Parathyroid adenoma (tissue), 2 donors: Measurements from ENCODE around the gene MT1X.
A peak's percentile ranks its signal among the peaks of the same experiment; 100 is the strongest.

ENCODE experiments used
- H2AFZ ChIP-seq: fragments of 300-600 bp; sonication (generic); one replicate; pipeline ENCODE4 v1.7.0; 2017; ENCODE audit warnings: antibody characterized with exemption, mild to moderate bottlenecking
- H3K27ac ChIP-seq: fragments of 300-600 bp; sonication (generic); one replicate; pipeline ENCODE4 v1.7.0; 2017
- H3K27me3 ChIP-seq: fragments of 300-600 bp; sonication (generic); one replicate; pipeline ENCODE4 v1.7.0; 2017; ENCODE audit warnings: low read length; ENCODE audit not compliant: control insufficient read depth, insufficient read depth
- H3K36me3 ChIP-seq: fragments of 300-600 bp; sonication (generic); one replicate; pipeline ENCODE4 v1.7.0; 2017; ENCODE audit warnings: low read length; ENCODE audit not compliant: control insufficient read depth, insufficient read depth
- H3K4me1 ChIP-seq: fragments of 300-600 bp; sonication (generic); one replicate; pipeline ENCODE4 v1.7.0; 2017; ENCODE audit warnings: control low read depth
- H3K4me2 ChIP-seq: fragments of 300-600 bp; sonication (generic); one replicate; pipeline ENCODE4 v1.7.0; 2017; ENCODE audit warnings: low read length
- H3K4me3 ChIP-seq: fragments of 300-600 bp; sonication (generic); one replicate; pipeline ENCODE4 v1.7.0; 2017; ENCODE audit warnings: low read depth, low read length
- H3K79me2 ChIP-seq: fragments of 300-600 bp; sonication (generic); one replicate; pipeline ENCODE4 v1.7.0; 2017; ENCODE audit warnings: control low read depth
- H3K9ac ChIP-seq: fragments of 300-600 bp; sonication (generic); one replicate; pipeline ENCODE4 v1.7.0; 2017; ENCODE audit warnings: mild to moderate bottlenecking
- H3K9me3 ChIP-seq: fragments of 300-600 bp; sonication (generic); one replicate; pipeline ENCODE4 v1.7.0; 2017; ENCODE audit warnings: low read length; ENCODE audit not compliant: control insufficient read depth
- TF ChIP-seq, protein P1 (sequence below): fragments of 300-600 bp; sonication (generic); IDR thresholded peaks from one replicate; pipeline ENCODE4 v1.7.0; 2017; ENCODE audit warnings: antibody characterized with exemption, mild to moderate bottlenecking
- donor health status: primary hyperparathyroidism.

MT1X gene

DNA sequence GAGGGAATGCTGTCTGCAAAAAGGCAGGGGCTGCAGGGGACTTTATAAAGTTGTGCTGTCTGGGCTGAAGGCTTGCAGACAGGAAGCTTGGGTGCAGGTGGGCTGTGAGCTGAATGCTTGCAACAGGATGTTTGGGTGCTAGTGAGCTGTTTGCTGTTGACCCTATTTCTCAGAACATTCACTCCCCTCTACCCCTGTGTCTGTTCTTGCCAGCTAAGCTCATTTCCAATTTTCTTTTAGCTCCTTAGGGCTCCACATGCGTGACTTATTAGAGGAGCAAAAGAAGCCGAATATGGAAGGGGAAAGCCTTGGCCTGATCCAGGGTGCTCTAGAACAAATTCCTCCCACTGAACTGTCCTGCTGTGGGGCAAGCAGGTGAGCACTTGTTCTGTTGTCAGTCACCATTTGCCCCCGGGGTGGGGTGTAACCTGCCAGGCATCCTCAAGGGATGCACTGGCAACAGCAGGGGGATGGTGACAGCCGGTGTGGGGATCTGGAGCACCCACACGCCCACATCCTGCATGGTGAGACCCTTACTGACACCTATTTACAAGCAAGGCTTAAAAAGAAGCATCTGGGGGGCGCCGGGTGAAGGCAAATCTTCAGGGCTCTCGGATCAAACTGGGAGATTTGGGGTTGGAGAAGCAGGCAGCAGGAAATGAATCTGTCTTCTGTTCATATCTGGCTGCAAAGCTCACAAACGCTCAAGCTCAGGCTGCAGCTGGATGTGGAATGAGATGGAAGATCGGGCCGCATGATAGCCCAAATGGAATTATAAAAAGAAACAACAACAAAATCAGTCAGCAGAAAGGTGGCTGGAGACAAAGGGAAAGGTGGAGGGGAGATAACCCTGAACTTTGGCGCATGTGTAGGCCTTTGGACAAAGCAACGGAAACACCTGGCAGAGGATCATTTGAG, 26.5 kb downstream of the MT1X start:
- no peak overlapping the region for H3K4me3 ChIP-seq
- no peaks in the 10 kb centered on the region for H3K9me3 ChIP-seq
- H3K9ac ChIP-seq, result no peak overlapping the region
- H3K79me2 ChIP-seq, result no peaks in the 10 kb centered on the region
- H3K4me2 ChIP-seq, result no peak overlapping the region
- peak overlapping the region; percentile 82 for H3K27ac ChIP-seq
- H3K36me3 ChIP-seq, result no peaks in the 10 kb centered on the region
- H2AFZ ChIP-seq, result peak overlapping the region; percentile 64
- TF ChIP-seq, protein P1, sequence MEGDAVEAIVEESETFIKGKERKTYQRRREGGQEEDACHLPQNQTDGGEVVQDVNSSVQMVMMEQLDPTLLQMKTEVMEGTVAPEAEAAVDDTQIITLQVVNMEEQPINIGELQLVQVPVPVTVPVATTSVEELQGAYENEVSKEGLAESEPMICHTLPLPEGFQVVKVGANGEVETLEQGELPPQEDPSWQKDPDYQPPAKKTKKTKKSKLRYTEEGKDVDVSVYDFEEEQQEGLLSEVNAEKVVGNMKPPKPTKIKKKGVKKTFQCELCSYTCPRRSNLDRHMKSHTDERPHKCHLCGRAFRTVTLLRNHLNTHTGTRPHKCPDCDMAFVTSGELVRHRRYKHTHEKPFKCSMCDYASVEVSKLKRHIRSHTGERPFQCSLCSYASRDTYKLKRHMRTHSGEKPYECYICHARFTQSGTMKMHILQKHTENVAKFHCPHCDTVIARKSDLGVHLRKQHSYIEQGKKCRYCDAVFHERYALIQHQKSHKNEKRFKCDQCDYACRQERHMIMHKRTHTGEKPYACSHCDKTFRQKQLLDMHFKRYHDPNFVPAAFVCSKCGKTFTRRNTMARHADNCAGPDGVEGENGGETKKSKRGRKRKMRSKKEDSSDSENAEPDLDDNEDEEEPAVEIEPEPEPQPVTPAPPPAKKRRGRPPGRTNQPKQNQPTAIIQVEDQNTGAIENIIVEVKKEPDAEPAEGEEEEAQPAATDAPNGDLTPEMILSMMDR, result no peak
- peaks cover 29% of the 10 kb centered on the region for H3K4me1 ChIP-seq
- no peaks in the 10 kb centered on the region for H3K27me3 ChIP-seq

DNA sequence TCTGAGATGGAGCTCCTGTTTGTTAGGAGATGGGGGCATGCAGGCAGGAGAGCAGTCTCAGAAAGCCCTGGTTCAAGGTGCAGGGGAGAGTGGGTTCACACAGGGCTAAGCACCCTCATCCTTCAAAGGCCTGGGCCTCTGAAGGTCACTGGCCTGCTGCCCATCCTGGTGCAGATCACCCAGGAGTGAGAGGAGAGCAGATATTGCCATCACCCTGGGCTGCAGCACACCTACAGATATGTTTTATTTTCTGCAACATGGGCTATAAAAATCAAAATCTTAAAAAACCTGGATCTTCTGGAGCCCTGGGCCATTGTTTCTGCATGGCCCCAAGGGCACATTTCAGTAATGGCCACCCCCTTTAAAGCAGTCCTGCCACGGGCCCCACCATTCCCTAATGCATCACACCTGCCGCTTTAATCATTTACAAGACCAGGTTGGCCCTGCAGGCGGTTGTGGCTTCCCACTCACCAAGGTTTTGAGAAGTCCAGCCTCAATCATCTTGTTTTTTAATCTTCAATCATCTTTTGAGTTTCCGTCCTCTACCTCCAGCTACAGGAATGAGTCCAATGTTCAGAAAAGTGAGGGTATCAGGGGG, 27.3 kb downstream of the MT1X start:
- Histone ChIP-seq H3K27me3 (no peaks in the 10 kb centered on the region), H3K36me3 (no peaks in the 10 kb centered on the region), H3K4me2 (no peak overlapping the region), H2AFZ (peak overlapping the region; percentile 64), H3K4me3 (no peak overlapping the region), H3K79me2 (no peaks in the 10 kb centered on the region), H3K4me1 (peaks cover 29% of the 10 kb centered on the region), H3K9me3 (no peaks in the 10 kb centered on the region), H3K27ac (peak overlapping the region; percentile 82), H3K9ac (no peak overlapping the region)
- TF ChIP-seq, protein P1, result no peak

DNA sequence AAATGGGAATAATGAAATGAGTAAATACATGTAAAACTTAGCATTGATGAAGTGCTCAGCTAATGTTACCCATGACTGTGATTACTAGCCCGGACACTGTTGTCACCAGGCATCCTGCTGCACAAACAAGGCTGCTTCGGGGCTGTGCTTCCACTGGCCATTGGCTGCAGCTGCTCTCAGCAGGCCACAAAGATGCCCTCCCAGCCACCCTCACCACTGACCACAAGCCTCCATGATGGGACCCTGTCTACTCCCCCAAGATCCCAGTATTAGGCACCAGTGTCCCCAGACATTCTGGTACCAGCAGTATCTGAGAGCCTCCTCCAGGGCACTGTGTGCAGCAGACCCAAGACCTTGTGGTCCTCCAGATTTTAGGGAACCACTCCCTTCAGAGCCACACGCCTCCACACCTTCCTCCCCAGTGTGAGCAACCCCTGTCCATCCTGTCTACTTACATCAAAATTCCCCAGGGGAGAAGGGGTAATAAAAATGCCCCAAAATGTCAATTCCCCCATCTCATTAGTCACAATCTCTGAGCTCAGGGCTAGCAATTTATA, 28.0 kb downstream of the MT1X start:
- H3K27ac ChIP-seq, result peak overlapping the region; percentile 82
- H3K9ac ChIP-seq, result no peak overlapping the region
- TF ChIP-seq, protein P1, result no peak
- H3K4me3 ChIP-seq, result no peak overlapping the region
- no peaks in the 10 kb centered on the region for H3K27me3 ChIP-seq
- H3K9me3 ChIP-seq, result no peaks in the 10 kb centered on the region
- H3K4me2 ChIP-seq, result no peak overlapping the region
- H3K4me1 ChIP-seq, result peaks cover 37% of the 10 kb centered on the region
- H3K79me2 ChIP-seq, result no peaks in the 10 kb centered on the region
- H2AFZ ChIP-seq, result peak overlapping the region; percentile 64
- H3K36me3 ChIP-seq, result no peaks in the 10 kb centered on the region

DNA sequence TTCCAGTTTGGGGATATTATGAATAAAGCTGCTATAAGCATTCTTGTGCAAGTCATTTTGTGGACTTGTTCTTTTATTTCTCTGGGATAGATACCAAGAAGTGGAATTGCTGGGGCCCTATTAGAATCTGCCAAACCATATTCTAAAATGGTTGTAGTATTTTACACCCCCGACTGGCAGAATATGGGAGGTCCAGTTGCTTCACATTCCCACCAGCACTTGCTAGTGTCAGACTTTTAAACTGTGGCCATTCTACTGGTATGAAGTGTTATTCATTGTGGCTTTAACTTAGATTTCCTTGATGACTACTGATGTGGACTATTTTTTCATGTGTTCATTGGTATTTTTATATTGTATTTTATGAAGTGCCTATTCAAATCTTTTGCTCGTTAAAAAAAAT, 29.6 kb downstream of the MT1X start:
- Histone ChIP-seq H3K79me2 (no peaks in the 10 kb centered on the region), H3K4me3 (no peak overlapping the region), H3K9ac (no peak overlapping the region), H3K27me3 (no peaks in the 10 kb centered on the region), H3K9me3 (no peaks in the 10 kb centered on the region), H2AFZ (no peak overlapping the region), H3K4me2 (no peak overlapping the region), H3K27ac (no peak overlapping the region), H3K36me3 (no peaks in the 10 kb centered on the region), H3K4me1 (peaks cover 41% of the 10 kb centered on the region)
- TF ChIP-seq, protein P1, result no peak
